Activated T-cell treated with anti-CD3 and anti-CD28 coated beads, Interleukin-2, amount 50 U/mL, for 4 hours (primary cell): ENCODE results near the gene GOLGA5. TPM values are rescaled to one million over a fixed set of nuclear protein-coding genes. Genes with fewer than 3 reads are reported as not detected.

ENCODE experiments used
- ATAC-seq, 2 donors: fragments of 200-7000 bp; cut with Tn5 transposase; one replicate each; pipeline ENCODE4 v1.10.0; 2021
- DNase-seq: peaks from one replicate; pipeline ENCODE4 v3.0.0-alpha.2; 2020
- H3K27me3 Mint-ChIP-seq: one replicate; pipeline ENCODE4 v1.8.0; 2021; ENCODE audit warnings: low read depth, mixed read lengths
- H3K36me3 Mint-ChIP-seq: one replicate; pipeline ENCODE4 v1.8.0; 2022; ENCODE audit warnings: mixed read lengths; ENCODE audit not compliant: insufficient read depth
- H3K4me1 Mint-ChIP-seq: one replicate; pipeline ENCODE4 v1.8.0; 2021; ENCODE audit warnings: low read depth, mixed read lengths
- H3K4me3 Mint-ChIP-seq: one replicate; pipeline ENCODE4 v1.8.0; 2021; ENCODE audit warnings: mild to moderate bottlenecking, moderate library complexity, mixed read lengths
- H3K9me3 Mint-ChIP-seq: one replicate; pipeline ENCODE4 v1.8.0; 2021; ENCODE audit warnings: mixed read lengths
- total RNA-seq, 3 donors: library from RNA; stranded (reverse); gene quantifications; one replicate each; pipeline ENCODE4 v1.2.1, GENCODE V29; 2021

Gene GOLGA5
- total RNA-seq, 3 donors from 2014 or later = 12.8 to 16.5 (median 16.4) TPM

DNA sequence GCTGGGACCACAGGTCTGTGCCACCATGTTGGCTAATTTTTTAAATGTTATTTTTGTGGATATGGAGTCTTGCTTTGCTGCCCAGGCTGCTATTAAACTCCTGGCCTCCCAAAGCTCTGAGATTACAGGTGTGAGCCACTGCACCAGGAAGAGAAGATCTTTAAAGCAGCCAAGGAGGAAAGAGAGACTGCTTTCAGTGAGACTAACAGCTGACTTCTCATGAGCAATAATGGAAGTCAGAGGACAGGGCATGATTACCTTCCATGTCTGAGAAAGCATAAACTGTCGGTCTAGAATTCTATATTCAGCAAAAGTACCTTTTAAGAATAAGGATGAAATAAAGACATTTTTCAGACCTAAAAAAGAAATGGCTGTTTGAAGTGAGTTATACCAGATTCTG, 71.6 kb downstream of the GOLGA5 start:
- no peak for DNase-seq
- ATAC-seq = no peak
- no peaks in the 10 kb centered on the region for H3K36me3 Mint-ChIP-seq
- H3K4me3 Mint-ChIP-seq = no peak overlapping the region
- peaks cover 6% of the 10 kb centered on the region for H3K9me3 Mint-ChIP-seq
- peaks cover 8% of the 10 kb centered on the region for H3K27me3 Mint-ChIP-seq
- no peaks in the 10 kb centered on the region for H3K4me1 Mint-ChIP-seq

DNA sequence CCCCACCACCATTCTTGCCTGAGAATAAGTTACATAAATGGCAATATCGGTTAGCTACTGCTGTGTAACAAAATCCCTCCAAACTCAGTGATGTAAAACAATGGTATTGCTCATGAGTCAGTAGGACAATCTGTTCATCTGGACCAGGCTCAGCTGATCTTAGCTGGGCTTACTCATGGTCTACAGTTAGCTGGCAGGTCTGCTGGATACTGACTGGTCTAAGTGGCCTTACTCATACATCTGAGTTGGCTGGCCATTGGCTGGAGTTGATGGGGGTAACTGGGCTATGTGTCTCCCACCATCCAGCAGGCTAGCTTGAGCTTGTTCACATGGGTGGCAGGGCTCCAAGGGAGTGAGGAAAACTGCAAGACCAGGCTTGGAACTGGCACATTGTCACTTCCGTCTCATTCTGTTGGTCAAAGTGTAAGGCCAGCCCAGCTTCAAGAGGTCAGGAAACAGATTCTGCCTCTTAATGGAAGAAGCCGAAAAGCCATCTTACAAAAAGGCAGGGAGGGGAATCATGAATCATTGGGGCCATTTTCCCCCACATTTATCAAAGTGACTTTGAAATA, 72.2 kb downstream of the GOLGA5 start:
- Mint-ChIP-seq H3K27me3 (peaks cover 5% of the 10 kb centered on the region), H3K4me1 (no peaks in the 10 kb centered on the region), H3K9me3 (peaks cover 6% of the 10 kb centered on the region), H3K4me3 (no peak overlapping the region), H3K36me3 (no peaks in the 10 kb centered on the region)
- no peak for ATAC-seq
- DNase-seq = no peak

- no peaks in the 10 kb centered on the region for H3K36me3 Mint-ChIP-seq
- DNase-seq (no peak), ATAC-seq (no peak)
- peaks cover 5% of the 10 kb centered on the region for H3K27me3 Mint-ChIP-seq
- peaks cover 6% of the 10 kb centered on the region for H3K9me3 Mint-ChIP-seq
- no peak overlapping the region for H3K4me3 Mint-ChIP-seq
- H3K4me1 Mint-ChIP-seq = no peaks in the 10 kb centered on the region
Measured at GRCh38 chr14:92866901-92867865, 73.1 kb downstream of the GOLGA5 start.

DNA sequence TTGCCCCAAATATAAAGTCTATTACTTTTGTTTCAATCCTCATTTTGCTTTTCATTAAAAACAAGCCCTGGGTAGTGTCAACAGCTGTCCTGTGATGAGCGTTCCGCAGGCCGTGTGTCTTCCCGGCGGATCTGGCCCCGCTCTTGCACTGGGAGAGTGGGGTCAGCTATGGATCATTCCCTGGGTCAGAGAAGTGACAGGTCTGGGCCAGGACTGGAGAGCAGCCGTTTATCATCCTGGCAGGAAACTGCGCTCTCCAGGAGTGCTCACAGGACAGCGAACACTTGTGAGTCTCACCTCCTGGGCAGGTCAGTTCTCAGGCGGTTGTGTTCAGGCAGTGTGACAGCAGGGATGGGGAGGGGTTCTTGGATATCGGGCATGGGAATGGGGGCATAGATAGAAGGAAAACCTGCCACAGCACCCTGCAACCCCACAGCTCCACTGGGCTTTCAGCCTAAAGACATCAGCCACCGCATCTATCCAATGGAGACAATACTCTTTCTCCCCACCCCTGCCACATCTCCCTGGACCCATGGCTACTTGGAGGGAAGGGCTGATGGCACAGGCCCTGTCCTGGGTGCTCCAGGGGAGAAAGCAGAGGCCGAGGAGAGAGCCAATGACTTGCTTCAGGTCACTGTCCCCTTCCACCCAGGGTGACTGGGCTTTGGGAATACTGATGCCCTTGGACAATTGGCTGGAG, 81.0 kb downstream of the GOLGA5 start:
- Mint-ChIP-seq H3K4me1 (no peaks in the 10 kb centered on the region), H3K27me3 (peaks cover 12% of the 10 kb centered on the region), H3K9me3 (no peaks in the 10 kb centered on the region), H3K4me3 (no peak overlapping the region), H3K36me3 (no peaks in the 10 kb centered on the region)
- DNase-seq (no peak), ATAC-seq (no peak)

- Mint-ChIP-seq H3K9me3 (no peaks in the 10 kb centered on the region), H3K36me3 (no peaks in the 10 kb centered on the region), H3K4me1 (no peaks in the 10 kb centered on the region), H3K27me3 (peaks cover 23% of the 10 kb centered on the region), H3K4me3 (no peak overlapping the region)
- no peak for DNase-seq
- no peak for ATAC-seq
Measured at GRCh38 chr14:92877757-92878431, 83.8 kb downstream of the GOLGA5 start.

- DNase-seq (no peak), ATAC-seq (no peak)
- Mint-ChIP-seq H3K4me3 (no peak overlapping the region), H3K9me3 (no peaks in the 10 kb centered on the region), H3K4me1 (no peaks in the 10 kb centered on the region), H3K27me3 (peaks cover 27% of the 10 kb centered on the region), H3K36me3 (no peaks in the 10 kb centered on the region)
Measured at GRCh38 chr14:92880351-92880750, 86.2 kb downstream of the GOLGA5 start.

DNA sequence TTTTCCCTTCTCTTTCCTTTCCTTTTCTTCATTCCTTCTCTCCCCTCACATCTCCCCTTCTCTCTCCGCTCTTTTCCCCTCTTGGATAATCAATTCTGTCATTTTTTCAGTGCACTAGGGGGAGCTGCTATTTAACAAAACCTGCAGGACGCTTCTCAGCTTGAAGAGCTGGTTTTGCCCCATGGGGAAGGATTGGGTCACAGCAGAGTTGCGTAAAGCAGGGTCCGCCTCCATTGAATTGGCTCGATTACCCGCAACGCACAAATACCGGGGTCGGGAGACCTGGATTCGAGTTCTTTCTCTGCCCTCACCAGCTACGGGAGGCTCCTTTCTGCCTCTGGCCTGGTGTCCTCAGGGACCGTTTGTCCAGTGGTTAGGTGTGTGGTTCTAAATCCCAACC, 86.7 kb downstream of the GOLGA5 start:
- Mint-ChIP-seq H3K9me3 (no peaks in the 10 kb centered on the region), H3K4me3 (no peak overlapping the region), H3K4me1 (peaks cover 2% of the 10 kb centered on the region), H3K36me3 (no peaks in the 10 kb centered on the region), H3K27me3 (peaks cover 28% of the 10 kb centered on the region)
- ATAC-seq = no peak
- DNase-seq = no peak

GRCh38 chr14:92883066-92883465, 89.0 kb downstream of the GOLGA5 start:
- DNase-seq = no peak
- no peaks in the 10 kb centered on the region for H3K36me3 Mint-ChIP-seq
- H3K9me3 Mint-ChIP-seq = no peaks in the 10 kb centered on the region
- H3K27me3 Mint-ChIP-seq = peaks cover 23% of the 10 kb centered on the region
- ATAC-seq = no peak
- no peak overlapping the region for H3K4me3 Mint-ChIP-seq
- peaks cover 2% of the 10 kb centered on the region for H3K4me1 Mint-ChIP-seq

GRCh38 chr14:92884410-92884809, 90.3 kb downstream of the GOLGA5 start:
- no peak for DNase-seq
- ATAC-seq = no peak
- Mint-ChIP-seq H3K9me3 (no peaks in the 10 kb centered on the region), H3K4me3 (no peak overlapping the region), H3K36me3 (no peaks in the 10 kb centered on the region), H3K4me1 (peaks cover 2% of the 10 kb centered on the region), H3K27me3 (peaks cover 23% of the 10 kb centered on the region)

DNA sequence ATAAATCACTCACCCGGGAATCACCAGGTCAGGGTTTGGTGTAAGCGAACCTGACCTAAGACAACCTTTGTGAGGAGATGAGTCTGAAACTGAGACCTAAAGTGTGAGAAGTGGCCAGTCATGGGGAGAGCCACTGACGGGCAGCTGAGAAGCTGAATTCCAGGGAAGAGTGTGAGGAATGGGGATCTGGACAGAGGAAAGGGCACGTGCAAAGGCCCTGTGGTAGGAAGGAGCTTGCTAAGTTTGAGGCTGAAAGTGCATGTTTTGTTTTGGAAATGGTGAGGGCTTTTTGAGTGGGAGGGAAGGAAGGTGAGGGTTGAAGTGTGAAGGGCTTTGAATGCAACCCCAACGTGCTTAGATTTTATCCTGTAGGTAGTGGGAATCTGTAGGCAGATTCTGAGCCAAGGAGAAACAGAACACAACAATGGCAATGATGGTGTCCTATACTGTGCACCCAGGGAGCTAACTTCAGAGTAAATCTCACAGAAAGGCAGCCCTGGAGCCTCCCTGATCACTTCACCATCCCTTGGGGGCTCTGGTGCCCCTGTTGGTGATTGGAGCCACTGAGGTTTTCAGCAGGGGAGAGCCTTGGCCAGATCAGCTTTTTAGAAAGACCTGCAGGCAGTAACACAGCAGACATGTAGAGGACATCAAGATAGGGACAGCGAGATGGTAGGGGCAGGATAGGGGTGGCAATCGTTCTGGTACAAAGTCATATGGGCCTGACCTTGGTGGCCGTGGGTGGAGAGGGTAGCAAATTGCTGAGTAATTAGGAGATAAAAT, 91.4 kb downstream of the GOLGA5 start:
- Mint-ChIP-seq H3K4me1 (peaks cover 2% of the 10 kb centered on the region), H3K9me3 (no peaks in the 10 kb centered on the region), H3K27me3 (peaks cover 21% of the 10 kb centered on the region), H3K4me3 (no peak overlapping the region), H3K36me3 (no peaks in the 10 kb centered on the region)
- no peak for ATAC-seq
- DNase-seq = no peak

DNA sequence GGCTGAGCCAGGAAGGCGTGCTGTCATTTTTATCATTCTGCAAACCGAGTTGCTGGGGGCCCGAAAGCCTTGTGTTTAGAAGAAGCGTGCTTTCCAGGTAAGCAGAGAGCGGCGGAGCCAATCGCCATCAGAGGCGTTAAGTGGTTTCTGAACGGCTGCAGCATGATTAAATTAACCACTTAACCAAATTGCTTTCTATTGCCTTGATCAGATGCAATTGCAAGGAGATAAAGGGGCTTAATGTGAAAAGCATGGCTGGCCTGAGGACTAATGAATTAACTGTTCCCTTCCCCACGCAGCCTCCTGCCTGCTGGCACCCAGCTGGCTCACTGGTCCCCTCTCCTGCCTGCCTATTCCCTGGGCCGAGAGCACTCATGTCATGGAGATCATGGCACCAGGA, 92.2 kb downstream of the GOLGA5 start:
- H3K4me1 Mint-ChIP-seq = peaks cover 7% of the 10 kb centered on the region
- ATAC-seq (no peak), DNase-seq (no peak)
- no peaks in the 10 kb centered on the region for H3K36me3 Mint-ChIP-seq
- H3K4me3 Mint-ChIP-seq = no peak overlapping the region
- no peaks in the 10 kb centered on the region for H3K9me3 Mint-ChIP-seq
- H3K27me3 Mint-ChIP-seq = peaks cover 17% of the 10 kb centered on the region

GRCh38 chr14:92887157-92887556, 93.1 kb downstream of the GOLGA5 start:
- DNase-seq (no peak), ATAC-seq (no peak)
- Mint-ChIP-seq H3K4me3 (no peak overlapping the region), H3K9me3 (no peaks in the 10 kb centered on the region), H3K4me1 (peaks cover 7% of the 10 kb centered on the region), H3K27me3 (peaks cover 12% of the 10 kb centered on the region), H3K36me3 (no peaks in the 10 kb centered on the region)

DNA sequence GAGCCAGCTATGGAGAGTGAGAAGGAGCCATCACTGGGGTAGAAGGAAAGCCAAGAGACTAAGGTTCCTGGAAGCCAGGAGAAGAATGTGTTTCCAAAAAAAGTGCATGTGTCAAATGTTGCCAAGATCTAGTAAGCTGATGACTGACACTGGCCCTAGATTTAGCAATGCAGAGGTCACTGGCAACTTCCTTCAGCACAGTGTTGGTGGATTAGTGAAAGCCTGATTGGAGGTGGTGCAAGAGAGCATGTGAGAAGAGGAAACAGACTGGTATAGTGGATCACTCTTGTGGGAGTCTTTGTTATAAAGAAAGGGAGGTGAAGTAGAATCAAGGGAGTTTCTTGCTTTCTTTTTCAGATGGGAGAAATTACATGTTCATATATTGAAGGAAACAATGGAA, 94.8 kb downstream of the GOLGA5 start:
- peaks cover 14% of the 10 kb centered on the region for H3K9me3 Mint-ChIP-seq
- no peak overlapping the region for H3K4me3 Mint-ChIP-seq
- peaks cover 11% of the 10 kb centered on the region for H3K4me1 Mint-ChIP-seq
- no peak for ATAC-seq
- H3K36me3 Mint-ChIP-seq = no peaks in the 10 kb centered on the region
- DNase-seq = no peak
- H3K27me3 Mint-ChIP-seq = peaks cover 15% of the 10 kb centered on the region
